ENCODE measurements around the gene BCAR3.
"Not testable (repeated sequence)": the region's sequence is repeated elsewhere in the genome, so short reads cannot be mapped to it uniquely, and the experiment has no call there.

Gene BCAR3

GRCh38 chr1:93595266-93595665 is 86.4 kb downstream of the BCAR3 start:
- DNase-seq (ENCODE audit: low spot score), result no peak

GRCh38 chr1:93594603-93594880 is 87.1 kb downstream of the BCAR3 start:
- no peak for DNase-seq (ENCODE audit: low spot score)

DNA sequence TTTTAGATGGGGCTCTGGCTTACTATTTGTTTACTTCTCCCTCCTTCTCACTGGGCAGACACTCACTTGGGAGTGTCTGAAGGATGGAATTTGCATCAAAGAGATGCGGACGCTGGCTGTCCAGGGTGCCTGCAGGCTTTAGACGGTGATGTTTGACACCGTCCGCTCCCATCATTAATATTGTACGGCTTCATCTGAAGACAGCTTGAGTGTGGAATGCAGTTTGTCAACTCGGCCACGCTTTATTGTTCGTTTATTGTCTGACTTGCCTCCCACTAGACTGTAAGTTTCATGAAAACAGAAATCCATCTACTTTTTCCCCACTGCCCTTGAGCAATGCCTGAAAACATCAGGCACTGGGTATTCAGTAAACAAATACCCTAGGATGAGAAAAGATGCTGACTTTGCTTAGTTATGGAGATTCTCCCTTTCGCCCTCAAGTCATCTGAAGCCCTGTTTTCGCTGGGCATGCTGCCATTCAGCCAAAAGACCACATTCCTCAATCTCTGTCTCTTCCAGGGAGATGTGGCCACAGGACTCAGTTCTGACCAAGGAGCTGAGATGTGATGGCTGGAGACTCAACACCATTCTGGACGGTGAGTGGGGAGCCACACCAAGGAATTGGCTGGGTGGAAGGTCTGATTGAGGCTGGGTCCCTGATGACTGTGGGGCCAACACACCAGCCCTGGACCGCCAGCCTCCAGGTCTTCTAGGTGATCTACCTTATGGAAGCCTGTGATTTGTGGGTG is 87.6 kb downstream of the BCAR3 start:
- no peak for DNase-seq (ENCODE audit: low spot score)

GRCh38 chr1:93592551-93592949 is 89.1 kb downstream of the BCAR3 start:
- DNase-seq (ENCODE audit: low spot score), result no peak

DNA sequence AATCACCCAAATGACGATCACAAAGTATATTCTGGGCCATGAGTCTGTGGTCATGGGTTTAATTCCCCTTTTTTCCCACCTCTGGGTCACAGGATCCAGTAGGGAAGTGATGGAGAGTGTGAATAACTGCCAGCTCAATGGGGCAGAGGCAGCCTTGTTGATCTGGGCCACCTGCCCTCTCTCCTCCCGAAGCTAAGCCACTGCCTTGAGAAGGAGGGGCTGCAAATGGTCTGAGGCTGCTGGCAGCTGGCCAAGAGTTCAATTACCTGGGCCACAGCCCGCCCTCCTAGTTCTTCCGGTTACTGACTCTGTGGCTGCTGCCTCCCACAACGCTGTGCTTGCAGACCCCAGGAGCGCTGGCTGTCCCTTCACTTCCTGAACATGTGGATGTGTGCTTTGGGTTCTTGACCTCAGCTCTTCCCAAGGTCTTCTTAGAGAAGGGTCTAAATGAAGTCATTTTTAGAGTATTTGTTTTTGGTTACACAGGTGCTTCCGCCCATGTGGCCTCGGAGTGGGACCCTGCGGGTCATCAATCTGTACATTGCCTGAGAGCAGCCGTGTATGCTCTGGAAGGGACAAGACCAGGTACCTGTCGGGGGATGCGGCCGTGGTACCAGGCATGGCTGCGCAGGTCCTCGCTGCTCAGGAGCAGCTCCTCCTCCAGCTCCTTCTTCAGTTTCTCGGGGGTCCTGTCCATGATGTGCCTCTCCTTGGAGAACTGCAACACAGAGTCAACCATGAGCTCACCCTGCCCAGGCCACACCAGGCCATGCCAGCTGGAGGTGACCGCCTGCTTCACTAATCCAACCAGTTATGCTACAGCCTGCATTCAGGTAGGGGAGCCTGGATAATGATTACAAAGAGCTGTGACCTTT is 89.7 kb downstream of the BCAR3 start:
- no peak for DNase-seq (ENCODE audit: low spot score)

DNA sequence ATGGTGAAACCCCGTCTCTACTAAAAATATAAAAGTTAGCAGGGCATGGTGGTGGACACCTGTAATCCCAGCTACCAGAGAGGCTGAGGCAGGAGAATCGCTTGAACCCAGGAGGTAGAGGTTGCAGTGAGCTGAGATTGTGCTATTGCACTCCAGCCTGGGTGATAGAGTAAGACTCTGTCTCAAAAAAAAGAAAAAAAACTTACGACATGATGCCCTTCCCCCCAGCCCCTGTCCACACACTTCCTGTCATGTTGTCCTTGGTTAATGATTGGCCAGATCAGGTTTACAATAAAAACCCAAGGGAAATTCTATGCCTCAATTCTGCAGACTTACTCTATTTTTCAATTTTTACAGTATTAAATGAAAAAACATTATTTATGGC is 90.4 kb downstream of the BCAR3 start:
- DNase-seq (ENCODE audit: low spot score), result not testable (repeated sequence)

DNA sequence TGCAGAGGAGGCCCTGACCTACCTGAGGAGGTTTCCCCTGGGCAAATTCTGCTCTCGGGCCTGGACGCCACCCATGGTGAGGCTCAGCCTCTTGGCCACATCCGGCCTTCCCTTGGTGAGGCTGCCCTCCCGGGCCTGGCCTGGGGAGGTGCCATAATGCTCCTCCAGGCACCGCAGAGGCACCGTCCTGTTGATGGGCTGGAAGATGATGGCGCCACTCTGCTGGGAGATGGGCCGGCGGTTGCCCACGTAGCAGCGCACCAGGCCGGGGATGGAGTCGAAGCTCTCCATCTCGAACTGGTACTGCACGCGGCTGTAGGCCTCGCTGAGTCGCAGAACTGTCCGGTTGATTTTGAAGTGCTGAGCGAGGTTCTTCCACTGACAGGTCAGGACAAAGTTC is 92.7 kb downstream of the BCAR3 start:
- DNase-seq (ENCODE audit: low spot score), result no peak

GRCh38 chr1:93588206-93588605 is 93.4 kb downstream of the BCAR3 start:
- DNase-seq (ENCODE audit: low spot score), result no peak

DNA sequence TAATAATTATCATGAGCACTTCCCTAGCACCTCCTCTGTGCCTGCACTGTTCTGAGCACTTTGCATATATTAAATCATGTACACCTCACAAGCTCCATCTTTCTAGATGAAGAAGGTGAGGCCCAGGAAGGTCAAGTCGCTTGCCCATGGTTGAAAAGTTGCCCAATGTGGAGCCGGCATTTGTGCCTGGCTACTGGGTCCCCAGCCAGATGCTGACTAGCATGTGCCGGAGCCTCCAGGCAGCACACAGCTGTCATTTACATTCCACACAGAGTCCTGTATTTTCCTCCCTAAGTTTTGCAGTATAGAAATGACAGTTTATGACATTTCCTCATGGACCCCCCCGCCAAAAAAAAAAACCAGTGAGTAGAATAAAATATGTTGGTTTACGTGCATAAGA is 94.3 kb downstream of the BCAR3 start:
- no peak for DNase-seq (ENCODE audit: low spot score)

DNA sequence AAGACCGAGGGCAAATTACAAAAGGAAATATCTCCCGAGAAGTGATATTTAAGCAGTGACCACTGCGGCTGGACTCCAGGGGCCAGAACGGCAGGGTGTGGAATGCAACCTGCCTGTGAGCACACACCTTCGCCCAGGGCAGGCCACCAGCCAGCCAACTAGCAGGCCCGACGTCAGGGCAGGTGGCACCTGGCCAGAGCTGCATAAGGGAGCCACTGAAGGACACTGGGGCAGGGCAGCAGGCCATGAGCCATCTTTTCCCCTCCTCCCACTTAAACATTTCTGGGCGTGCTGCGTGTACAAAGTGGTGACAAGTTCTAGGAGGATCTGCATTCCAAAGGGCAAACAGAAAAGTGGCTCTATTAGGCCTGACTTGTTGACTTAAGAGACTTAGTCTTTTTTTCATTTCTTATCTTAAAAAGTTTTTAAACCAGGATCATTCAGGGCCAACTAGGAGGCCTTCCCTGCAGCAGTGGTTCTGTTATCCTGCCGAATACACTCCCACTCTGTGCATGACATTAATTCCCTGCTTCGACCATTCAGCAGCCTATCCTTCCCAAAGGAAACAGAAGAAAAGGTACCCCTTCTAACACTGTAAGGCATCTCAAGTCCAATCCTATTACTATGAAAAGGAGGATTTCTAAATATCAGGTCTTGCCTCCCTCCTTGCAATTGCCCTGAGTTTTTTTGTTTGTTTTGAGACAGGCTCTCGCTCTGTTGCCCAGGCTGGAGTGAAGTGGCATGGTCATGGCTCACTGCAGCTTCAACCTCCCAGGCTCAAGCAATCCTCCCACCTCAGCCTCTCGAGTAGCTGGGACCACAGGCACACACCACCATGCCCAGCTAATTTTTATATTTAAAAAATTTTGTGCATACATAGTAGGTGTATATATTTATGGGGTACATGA is 96.3 kb downstream of the BCAR3 start:
- DNase-seq (ENCODE audit: low spot score), result no peak

GRCh38 chr1:93584261-93585003 is 97.2 kb downstream of the BCAR3 start:
- no peak for DNase-seq (ENCODE audit: low spot score)

- no peak for DNase-seq (ENCODE audit: low spot score)
These were observed 99.5 kb downstream of the BCAR3 start for GRCh38 chr1:93581917-93582850.

- DNase-seq (ENCODE audit: low spot score), result no peak
These were observed 101.7 kb downstream of the BCAR3 start for GRCh38 chr1:93579891-93580290.

DNA sequence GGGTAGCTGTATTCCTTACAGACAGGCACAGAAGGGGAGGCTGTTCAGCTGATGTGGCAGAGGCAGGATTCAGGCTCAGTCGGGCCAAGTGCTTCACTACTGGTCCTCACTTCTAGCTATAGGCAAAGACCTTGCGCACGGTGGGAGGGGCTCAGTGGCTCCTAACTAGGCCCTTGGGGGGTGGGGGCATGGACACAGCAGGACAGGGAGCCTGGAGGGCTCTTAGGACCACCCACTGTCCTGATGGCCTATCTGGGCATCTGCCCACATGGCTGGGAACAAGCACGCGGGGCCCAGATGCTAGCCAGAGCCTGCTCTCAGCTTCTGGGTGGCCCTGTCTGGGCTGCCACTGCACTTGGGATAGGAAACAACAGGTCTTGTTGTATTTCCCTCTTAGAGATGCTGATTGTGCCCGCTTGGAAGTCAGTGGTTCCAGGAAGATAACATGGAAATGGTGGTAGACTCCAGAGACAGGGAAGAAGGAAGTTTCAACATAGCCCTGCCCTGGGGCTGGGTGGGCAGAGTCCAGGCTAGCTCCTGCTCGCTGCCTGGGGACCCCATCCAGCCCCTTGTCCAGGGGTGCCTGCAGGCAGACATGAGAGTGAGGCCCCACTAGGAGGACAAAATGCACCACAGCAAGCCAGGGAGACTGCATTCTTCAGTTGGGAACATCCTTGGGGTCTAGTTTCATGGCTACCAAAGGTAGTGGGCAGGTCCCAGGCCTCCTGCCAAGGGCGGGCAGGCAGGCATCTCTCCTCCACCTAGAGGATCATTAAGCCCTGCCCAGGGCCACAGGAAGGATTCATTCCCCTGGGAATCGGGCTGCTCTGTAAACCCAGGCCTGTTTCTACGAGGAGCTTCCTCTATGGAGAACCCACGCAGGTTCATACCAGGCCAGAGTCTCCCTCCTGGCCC is 102.5 kb downstream of the BCAR3 start:
- no peak for DNase-seq (ENCODE audit: low spot score)

GRCh38 chr1:93578433-93578830 is 103.2 kb downstream of the BCAR3 start:
- DNase-seq (ENCODE audit: low spot score), result no peak

DNA sequence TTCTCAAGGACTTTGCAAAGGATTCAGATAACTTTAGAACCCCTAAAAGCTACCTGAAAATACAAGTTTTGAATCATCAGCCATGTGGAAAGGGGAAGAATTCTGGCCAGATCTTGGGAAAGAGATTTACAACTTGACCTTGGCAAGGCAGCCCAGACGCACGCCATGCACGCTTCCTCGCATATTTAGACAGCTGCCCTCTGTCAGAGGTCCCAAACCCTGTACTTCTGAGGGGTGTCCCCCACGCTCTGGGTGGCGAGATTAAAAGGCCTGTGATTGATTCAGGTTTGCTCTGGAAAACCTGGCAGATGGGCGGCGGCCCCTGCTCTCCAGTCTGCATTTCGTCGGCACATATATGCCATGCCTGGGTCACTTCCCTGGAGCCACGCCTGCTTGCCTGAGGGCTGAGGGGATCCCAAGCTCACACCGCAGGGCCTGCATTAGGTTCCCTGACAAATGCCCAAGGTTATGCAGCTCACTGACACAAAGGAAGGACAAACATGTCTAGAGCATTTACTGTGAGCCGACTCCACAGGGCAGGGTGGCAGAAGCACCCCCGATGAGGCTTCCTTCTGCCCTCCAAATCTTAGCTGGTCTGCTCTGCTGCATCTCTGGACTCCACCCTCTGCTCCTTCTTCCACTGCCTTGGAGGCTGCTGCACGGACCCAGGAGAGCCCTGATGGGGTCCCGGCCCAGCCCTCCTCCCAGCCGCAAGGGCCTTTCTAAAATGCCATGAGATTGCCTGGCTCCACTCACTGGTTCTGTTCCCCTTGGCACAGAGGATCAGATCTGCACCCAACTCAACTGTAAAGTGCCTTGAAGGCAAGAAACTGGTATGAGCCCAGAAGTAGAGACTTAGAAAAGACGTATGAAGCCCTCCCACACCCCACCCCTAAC is 103.9 kb downstream of the BCAR3 start:
- DNase-seq (ENCODE audit: low spot score), result no peak

DNA sequence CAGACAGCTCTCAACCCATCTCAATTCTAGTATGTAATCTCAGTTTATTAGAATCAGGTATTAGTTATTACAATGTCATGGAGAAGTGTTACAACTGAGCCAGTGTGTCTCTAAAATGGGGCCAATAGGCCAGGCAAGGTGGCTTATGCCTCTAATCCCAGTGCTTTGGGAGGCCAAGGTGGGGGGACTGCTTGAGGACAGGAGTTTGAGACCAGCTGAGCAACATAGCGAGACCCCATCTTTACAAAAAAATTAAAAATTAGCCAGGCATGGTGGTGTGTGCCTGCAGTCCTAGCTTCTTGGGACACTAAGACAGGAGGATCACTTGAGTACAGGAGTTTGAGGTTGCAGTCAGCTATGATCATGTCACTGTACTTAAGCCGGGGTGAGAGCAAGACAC is 104.9 kb downstream of the BCAR3 start:
- no peak for DNase-seq (ENCODE audit: low spot score)

- DNase-seq (ENCODE audit: low spot score), result no peak
These were observed 105.3 kb downstream of the BCAR3 start for GRCh38 chr1:93576346-93576745.
